Muscle of back (tissue), 11 donors: Measurements from ENCODE around the gene GPRC5B. TPM values are rescaled to one million over a fixed set of nuclear protein-coding genes. Genes with fewer than 3 reads are reported as not detected.

Experiments
- DNase-seq, 3 donors: peaks; one replicate each; pipeline versions ENCODE4 v3.0.0 to v3.0.0-alpha.2; 2013
- polyA plus RNA-seq, 10 donors: library from polyadenylated mRNA; unstranded; fragments of 120-200 nt; gene quantifications; one replicate each; pipeline ENCODE4 v1.2.1, GENCODE V29; 2013; ENCODE audit not compliant: insufficient read length in 10 of 10

GPRC5B gene
- polyA plus RNA-seq, 10 donors, result 67.4 to 96.0 (median 82.1) TPM

DNA sequence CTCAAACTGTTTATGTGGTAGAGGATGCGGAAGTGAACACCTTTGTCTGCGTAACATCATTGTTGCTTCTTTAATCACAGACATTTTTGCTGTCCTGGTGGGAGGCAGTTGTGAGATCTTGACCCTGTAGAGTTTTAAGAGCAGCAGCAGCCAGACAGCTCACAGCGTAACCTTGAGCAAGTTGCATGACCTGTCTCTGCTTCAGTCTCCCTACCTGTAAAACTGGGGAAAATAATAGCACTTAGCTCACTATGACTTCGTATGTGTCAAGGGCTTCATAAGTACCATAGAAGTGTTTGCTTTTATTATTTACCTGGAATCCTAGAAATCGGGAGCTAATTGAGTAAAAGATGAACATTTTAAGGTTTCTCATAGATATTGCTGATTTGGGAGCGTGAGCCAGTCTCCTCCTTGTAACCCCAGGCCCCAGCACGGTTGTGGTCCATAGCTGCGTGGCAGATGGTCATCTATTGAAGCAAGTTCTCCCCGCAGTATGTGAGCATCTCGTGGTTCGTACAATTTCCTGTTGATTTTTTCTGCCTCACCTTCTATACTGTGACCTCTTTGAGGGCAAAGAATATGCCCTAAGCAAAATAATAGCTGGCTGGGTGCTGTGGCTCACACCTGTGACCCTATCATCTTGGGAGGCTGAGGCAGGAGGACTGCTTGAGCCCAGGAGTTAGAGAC is 34.4 kb downstream of the GPRC5B start:
- DNase-seq, result no peak

DNA sequence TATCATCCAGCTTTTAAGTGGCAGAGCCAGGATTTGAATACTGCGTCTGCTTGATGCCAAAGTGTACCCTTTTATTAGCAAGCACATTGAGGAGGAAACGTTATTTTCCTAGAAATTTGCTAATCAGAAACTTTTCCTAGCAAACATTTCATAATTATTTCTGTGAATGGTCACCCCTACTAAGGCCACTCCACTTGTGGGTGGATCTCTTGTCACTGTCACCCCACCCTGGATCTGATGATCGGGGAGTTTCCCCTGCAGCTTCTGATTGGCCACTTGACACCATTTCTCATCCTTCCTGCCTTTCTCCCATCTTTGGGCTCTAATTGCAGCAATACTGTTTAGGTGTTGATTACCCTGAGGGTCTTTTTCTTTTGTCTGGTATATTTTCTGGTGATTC is 35.9 kb downstream of the GPRC5B start:
- no peak for DNase-seq

DNA sequence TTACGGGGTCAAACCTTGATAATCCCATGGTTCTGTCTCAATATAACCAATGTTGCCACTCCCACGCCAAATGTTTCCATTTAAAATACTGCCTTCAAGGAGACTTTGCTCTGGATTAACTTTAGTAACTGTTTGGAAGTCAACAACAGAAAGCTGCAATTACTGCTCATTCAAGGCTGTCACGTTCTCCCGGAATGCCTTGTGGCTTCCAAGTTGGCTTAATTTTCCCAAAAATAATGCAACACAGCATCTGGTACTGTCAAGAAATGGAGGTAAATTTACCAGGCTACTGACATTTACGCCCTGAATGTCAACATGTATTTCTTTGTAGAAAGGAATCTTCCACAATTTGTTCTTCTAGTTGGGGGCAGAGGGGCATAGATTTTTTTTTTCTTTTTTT is 38.2 kb downstream of the GPRC5B start:
- no peak for DNase-seq

DNA sequence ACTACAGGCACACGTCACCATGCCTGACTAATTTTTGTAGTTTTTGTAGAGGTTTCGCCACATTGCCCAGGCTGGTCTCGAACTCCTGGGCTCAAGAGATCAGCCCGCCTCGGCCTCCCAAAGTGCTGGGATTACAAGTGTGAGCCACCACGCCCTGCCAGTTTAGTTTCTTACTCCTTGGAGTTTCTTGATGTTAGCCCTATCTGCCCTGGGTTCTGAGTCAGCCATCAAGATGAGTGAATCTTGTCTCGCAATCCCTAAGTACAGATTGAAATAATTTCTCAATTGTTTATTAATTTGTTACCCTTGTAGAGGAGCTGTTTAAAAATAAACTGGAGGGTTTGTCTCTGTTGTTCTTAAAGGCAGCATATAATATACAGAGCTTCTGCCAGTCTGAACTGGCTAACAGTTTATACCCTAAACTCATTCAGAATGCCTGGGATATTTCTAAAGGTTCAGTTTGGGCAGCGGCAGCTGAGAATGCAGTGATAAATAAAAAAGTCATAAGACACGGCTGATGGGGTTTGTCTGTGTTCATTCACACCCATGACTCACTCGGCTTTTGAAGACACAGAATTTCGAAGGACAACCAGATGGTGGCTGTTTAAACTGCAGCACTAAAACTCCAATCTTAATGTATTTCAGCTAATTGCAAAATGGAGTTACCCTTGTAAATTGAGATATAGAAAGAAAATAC is 39.6 kb downstream of the GPRC5B start:
- peak in 1 of 3 donors; percentile 57 for DNase-seq

DNA sequence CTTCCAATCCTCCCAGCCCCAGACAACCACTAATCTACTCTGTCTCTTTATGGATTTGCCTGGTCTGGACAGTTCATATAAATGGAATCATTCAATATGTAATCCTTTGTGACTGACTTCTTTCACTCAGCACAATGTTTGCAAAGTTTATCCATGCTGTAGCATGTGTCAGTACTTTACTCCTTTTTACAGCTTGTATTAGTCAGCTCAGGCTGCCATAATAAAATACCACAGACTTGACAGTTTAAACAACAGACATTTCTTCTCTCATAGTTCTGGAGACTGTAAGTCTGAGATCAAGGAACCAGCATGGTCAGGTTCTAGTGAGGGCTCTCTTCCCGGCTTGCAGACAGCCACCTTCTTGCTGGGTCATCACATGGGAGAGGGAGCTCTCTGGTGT is 41.3 kb downstream of the GPRC5B start:
- no peak for DNase-seq

- peak in 1 of 3 donors; percentile 58 for DNase-seq
Measured at GRCh38 chr16:19842426-19843157, 42.1 kb downstream of the GPRC5B start.

DNA sequence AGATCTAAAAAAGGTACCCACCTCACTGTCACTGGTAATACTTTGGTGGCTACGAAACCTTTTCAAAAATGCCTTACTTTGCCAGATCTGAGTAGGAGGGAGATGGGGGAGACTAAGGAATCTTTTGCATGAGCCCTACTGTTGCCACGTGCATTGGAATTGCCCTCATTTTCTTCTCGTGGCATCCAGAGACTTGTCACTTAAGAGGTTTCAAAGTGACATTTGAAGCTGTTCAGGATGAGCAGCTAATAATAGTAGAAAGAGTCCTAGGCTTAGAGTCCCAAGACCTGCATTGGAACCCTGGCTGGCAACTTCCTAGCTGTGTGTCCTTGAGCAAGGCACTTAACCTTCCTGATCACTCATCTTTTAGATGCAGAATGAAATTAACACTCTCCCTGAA is 43.5 kb downstream of the GPRC5B start:
- DNase-seq, result no peak

- peak; percentile 53 to 76 (median 59) for DNase-seq
Measured at GRCh38 chr16:19840524-19841110, 44.0 kb downstream of the GPRC5B start.

DNA sequence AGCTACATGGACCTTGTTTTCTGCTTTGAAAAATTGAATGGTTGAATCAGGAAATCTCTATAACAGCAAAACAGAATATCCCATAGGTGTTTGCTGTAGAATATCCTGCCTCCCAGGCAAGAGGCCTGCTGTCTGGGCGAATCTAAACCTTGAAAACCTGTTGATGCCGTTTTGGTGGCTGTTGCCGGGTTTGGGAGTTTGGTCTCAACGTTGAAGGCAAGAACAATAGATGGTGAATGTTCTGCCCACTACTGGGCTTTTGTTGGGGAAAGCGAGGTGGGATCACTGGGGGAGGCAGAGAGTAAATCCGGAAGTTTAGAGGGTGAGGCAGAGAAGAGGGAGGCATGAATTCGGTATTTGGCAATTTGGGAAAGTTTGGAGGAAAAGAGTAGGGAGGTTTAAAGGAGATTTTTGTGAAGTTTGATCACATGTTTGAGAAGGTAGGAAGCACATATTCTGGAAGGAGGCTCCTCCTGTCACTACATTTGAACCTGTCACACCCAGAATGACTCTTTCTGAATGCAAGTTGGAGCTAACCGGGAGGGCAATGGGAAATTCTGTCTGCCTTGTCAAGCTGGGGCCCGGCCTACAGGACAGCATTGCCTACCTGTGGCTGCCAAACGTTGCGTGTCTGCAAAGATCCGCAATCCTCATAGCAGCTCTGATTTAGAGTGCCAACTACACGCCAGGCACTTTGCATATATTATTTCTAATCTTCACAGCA is 46.5 kb downstream of the GPRC5B start:
- no peak for DNase-seq

DNA sequence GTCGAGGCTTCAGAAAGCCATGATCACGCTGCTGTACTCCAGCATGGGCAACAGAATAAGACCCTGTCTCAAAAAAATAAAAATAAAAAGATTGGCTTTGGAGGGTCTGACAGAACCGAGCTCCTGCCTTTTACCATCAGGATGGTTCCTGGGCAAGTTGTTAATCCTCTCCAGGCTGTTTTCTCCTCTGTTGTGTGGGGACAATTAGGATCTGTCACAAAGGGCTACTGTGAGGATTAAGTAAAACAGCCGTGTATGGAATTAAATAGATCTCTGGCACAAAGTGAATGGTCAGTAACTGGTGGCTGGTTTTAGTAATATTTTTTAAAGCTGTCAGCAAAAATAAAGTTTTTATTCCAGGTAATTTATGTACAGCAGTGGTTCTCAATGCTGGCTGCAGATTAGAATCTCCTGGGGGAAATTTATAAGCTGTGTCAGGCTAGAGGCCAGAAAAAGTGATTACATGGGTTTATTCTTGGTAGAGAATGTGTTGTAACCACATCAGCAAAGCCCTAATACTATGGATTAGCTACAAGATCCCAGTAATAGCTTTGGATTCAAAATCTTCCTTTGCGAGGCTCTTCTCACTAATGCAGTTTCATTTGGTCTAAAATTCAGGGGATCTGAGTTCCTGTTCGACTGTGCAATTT is 47.2 kb downstream of the GPRC5B start:
- DNase-seq, result peak in 1 of 3 donors; percentile 51

- peak in 2 of 3 donors; percentile 55 to 71 for DNase-seq
Measured at GRCh38 chr16:19835968-19836421, 48.7 kb downstream of the GPRC5B start.

DNA sequence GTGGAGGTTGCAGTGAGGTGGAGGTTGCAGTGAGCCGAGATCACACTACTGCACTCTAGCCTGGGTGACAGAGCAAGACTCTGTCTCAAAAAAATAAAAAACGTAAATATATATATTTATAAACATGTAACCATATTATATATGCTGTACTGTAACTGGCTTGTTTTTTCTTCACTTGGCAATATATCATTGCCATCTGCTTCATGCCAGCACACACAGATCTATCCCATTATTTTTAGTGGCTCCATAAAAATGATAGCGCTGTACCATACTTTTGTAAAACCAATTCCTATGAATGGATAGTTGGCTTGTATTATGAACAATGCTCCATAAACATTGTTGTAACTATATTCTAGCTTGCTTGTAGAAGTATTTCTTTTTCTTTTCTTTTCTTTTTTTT is 49.5 kb downstream of the GPRC5B start:
- DNase-seq, result no peak

DNA sequence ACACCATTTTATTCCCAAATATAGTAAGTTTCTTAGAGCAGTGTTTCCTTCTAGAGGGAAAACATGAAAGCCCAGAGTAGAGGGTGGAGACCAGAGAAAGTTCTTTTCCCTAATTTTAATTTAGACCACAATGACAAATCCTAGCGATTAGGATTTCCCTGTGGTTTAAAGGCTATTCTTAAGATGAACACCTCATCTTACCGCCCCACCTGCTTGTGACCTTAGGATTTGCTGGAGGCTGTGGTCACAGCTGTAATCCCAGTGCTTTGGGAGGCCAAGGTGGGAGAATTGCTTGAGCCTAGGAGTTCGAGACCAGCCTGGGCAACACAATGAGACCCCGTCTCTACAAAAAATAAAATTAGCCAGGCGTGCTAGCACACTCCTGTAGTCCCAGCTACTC is 51.1 kb downstream of the GPRC5B start:
- no peak for DNase-seq

DNA sequence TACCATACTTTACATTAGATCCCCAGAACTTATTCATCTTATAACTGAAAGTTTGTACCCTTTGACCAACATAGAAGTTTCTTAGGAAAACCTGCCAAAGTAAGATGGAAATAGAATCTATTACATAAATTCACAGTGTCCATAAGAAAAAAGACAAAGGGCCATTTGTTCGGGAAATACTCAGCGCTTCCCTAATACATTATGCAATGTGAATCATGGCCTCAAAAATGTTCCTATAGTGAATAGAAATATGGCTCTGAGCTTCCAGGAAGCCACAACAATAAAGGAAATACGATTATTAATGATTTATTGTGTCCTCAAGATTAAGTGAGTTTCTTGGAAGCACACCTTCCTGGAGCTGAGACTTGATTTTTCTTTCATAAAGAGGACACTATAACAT is 51.5 kb downstream of the GPRC5B start:
- DNase-seq, result no peak

GRCh38 chr16:19831678-19832077 is 53.0 kb downstream of the GPRC5B start:
- peak in 1 of 3 donors; percentile 42 for DNase-seq

DNA sequence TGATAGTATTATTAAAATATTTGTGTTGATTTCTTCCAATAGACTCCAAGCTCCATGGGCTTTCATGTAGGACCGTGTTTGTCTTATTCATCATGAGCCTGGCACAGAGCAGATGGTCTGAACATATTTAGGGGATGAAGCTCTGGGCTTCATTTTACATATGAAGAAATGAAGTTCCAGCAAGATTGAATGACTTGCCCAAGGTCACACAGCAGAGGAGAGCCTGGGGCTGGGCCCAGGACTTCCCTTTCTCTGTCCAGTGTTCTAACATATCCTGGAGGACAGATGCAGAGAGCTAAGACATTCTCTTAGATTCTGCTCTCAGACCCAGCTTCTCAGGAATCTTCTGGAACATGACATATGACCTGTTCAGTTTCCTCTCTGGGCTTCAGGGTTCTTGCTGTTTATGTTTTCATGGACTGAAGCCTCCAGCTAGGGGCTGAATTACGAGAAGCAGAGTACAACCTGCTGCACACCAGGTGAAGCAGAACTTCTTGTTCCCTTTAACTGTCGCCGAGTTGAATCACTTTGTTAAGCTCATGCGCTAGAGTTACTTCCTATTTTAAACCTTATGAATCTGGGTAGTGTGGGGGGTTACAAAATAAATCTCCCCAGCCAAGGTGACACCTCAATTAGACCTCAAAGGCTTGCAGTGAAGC is 53.6 kb downstream of the GPRC5B start:
- no peak for DNase-seq

DNA sequence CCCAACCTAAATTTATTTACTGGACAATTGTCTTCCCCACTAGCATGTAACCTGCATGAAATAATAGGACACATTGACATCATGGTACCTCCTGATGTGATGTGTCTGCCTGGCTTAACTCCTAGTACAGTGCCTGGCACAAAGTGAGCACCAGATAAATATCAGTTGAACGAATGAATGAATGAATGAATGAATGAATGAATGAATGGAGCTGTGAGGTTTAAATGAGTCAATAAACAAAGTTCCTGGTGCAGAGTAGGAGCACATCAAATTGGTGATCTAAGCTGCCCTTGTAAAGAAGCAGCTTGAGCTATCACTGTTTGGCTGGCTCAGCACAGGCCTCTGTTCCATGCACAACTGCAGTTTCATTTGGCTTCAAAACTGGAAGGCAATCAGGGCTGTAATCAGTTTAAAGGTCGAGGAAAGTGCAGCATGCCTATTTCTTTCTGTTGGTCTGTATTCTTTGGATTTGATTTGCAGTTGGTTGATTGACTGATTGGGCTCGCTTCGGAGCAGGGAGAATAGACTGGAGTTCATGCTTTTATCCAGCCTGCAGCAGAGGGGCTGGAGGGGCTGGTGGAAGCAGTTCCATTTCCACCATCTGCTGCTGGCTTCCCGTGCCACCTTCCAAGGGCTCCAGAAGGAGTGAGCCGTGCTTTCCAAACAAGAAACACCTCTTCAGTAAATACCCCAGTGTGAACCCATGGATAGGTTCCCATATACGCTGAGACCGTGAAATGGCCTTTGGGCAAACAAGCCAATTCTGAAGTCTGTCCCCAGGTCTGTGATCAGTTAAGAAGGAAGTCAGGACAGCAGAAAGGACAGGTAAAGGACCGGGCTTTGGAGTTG is 54.6 kb downstream of the GPRC5B start:
- no peak for DNase-seq

GRCh38 chr16:19824216-19824615 is 60.4 kb downstream of the GPRC5B start:
- no peak for DNase-seq

DNA sequence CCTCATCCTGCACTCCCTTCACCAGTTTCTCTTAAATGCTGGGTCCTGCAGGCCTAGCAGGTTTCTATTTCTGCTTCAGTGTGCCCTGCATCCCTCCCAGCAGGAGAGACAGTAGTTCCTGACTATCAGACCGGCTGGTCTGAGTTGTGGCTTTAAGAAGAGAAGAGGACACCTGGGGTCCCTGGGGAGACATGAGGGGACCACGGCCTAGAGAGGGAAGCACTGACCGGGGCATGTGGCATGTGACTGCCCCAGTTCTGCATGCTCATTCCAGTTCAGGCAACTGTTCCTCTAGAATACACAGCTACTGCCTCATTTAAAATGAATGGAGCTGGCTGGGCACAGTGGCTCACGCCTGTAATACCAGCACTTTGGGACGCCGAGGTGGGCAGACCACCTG is 61.3 kb downstream of the GPRC5B start:
- DNase-seq, result no peak

GRCh38 chr16:19822533-19822932 is 62.1 kb downstream of the GPRC5B start:
- DNase-seq, result peak in 1 of 3 donors; percentile 65
